ENCODE measurements around the gene TMPRSS13.

TMPRSS13 gene

DNA sequence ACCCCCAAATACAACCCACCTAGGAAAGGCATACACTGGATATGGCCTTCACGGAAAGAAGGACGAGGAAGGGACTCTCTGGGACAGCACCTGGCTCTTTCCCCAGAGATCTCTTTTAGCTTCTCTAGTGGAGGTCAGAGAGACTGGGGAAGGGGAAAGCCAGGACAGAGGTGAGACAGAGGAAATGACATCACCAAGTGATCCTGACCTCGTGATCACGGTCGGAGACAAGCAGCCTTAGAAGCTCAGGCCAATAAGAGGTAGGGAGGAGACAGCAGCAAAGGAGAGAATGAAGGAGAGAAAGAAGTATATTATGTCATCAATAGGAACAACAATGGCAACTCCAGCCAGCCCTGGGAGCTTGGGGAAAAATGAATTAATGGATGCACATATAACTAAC lies 15.4 kb upstream of the TMPRSS13 start:
- Mint-ChIP-seq H3K27me3 (no peaks in the 10 kb centered on the region), H3K36me3 (ENCODE audit: low read depth) (no peaks in the 10 kb centered on the region), H3K4me1 (peaks cover 69% of the 10 kb centered on the region), H3K4me3 (no peak overlapping the region), H3K9me3 (no peaks in the 10 kb centered on the region), H3K27ac (peak overlapping the region; percentile 80)
- ATAC-seq (no peak), DNase-seq (no peak)

- no peak overlapping the region for H3K4me3 Mint-ChIP-seq
- H3K4me1 Mint-ChIP-seq, result peaks cover 54% of the 10 kb centered on the region
- no peaks in the 10 kb centered on the region for H3K9me3 Mint-ChIP-seq
- ATAC-seq (no peak), DNase-seq (no peak)
- no peak overlapping the region for H3K27ac Mint-ChIP-seq
- H3K27me3 Mint-ChIP-seq, result no peaks in the 10 kb centered on the region
- no peaks in the 10 kb centered on the region for H3K36me3 Mint-ChIP-seq (ENCODE audit: low read depth)
Observed at GRCh38 chr11:117941976-117942654, 12.9 kb upstream of the TMPRSS13 start.

DNA sequence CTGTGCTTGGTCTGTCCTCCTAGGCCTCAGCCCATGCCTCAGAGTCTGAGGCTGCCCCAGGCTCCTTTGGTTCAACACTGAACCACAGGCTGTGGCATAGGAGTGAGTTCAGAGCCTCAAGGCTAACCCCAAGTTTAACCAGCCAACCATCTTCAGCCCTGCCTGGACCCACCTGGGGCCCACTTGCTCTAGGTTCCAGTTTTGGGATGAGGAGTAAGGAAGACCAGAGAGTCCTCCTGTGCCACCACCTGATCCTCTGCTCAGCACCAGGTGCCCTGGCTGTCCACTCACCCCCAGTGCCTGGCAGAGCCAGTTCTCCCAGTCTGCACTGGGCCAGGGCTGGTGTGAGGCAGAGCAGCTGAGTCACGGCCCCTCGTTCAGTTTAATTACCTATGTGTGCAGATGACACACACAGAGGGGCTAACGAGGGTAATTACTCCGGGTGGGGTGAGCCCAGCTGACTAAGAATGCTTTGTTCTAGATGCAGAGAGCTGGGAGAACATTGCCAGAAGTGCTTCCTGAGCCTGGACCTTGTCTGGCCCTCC lies 12.0 kb upstream of the TMPRSS13 start:
- ATAC-seq (no peak), DNase-seq (no peak)
- no peaks in the 10 kb centered on the region for H3K36me3 Mint-ChIP-seq (ENCODE audit: low read depth)
- H3K4me1 Mint-ChIP-seq, result peaks cover 54% of the 10 kb centered on the region
- H3K4me3 Mint-ChIP-seq, result no peak overlapping the region
- H3K27me3 Mint-ChIP-seq, result no peaks in the 10 kb centered on the region
- no peak overlapping the region for H3K27ac Mint-ChIP-seq
- H3K9me3 Mint-ChIP-seq, result no peaks in the 10 kb centered on the region

GRCh38 chr11:117940736-117941135 lies 11.5 kb upstream of the TMPRSS13 start:
- H3K9me3 Mint-ChIP-seq, result no peaks in the 10 kb centered on the region
- no peaks in the 10 kb centered on the region for H3K27me3 Mint-ChIP-seq
- ATAC-seq (no peak), DNase-seq (no peak)
- H3K4me1 Mint-ChIP-seq, result peaks cover 52% of the 10 kb centered on the region
- H3K27ac Mint-ChIP-seq, result no peak overlapping the region
- no peak overlapping the region for H3K4me3 Mint-ChIP-seq
- H3K36me3 Mint-ChIP-seq (ENCODE audit: low read depth), result no peaks in the 10 kb centered on the region

- Mint-ChIP-seq H3K9me3 (no peaks in the 10 kb centered on the region), H3K27ac (no peak overlapping the region), H3K27me3 (no peaks in the 10 kb centered on the region), H3K36me3 (ENCODE audit: low read depth) (no peaks in the 10 kb centered on the region), H3K4me1 (peaks cover 61% of the 10 kb centered on the region), H3K4me3 (no peak overlapping the region)
- no peak for ATAC-seq
- no peak for DNase-seq
Observed at GRCh38 chr11:117936973-117937372, 7.8 kb upstream of the TMPRSS13 start.

DNA sequence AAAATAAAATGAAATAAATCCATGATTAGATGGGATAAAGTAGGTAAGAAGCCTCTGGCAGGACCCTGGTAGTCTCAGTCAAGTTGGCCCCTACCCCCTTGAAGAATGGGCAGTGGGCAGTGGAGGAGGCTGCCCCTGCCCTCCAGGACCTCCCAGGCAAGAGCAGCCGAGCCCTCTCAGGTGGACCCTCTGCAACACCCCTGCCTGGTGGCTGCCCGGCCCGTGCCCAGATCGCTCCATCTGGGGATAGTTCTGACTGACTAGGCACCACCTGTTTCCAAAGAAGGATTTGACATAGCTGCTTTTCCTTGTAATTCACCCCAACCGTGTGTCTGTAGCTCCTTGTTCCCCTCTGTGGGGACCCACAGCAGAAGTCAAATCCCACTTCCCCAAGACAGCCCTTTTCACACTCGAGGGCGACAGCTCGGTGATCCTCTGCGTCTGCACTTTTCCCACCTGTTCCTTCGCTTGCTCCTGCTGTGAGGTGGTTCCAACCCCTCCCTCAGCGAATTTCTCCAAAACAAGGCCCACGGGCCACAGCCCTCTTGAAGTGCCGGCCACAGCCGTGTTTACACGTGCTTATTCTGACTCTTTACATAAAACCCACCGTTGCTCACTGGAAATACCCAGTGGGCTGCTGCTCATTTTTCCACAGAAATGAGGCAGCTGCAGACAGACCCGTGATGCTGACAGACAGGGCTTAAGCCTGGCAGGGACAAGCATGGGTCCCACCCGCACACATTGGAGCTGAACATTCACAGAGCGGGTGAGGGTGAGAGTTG lies 5.5 kb upstream of the TMPRSS13 start:
- peak overlapping the region; percentile 56 for H3K4me3 Mint-ChIP-seq
- peak; percentile 61 for ATAC-seq
- H3K4me1 Mint-ChIP-seq, result peaks cover 78% of the 10 kb centered on the region
- H3K27ac Mint-ChIP-seq, result peak overlapping the region; percentile 86
- no peaks in the 10 kb centered on the region for H3K36me3 Mint-ChIP-seq (ENCODE audit: low read depth)
- peak; percentile 42 for DNase-seq
- no peaks in the 10 kb centered on the region for H3K27me3 Mint-ChIP-seq
- no peaks in the 10 kb centered on the region for H3K9me3 Mint-ChIP-seq

- no peaks in the 10 kb centered on the region for H3K9me3 Mint-ChIP-seq
- H3K4me1 Mint-ChIP-seq, result peaks cover 86% of the 10 kb centered on the region
- peak overlapping the region; percentile 99 for H3K27ac Mint-ChIP-seq
- H3K4me3 Mint-ChIP-seq, result no peak overlapping the region
- ATAC-seq (peak; percentile 42), DNase-seq (peak; percentile 49)
- H3K27me3 Mint-ChIP-seq, result no peaks in the 10 kb centered on the region
- no peaks in the 10 kb centered on the region for H3K36me3 Mint-ChIP-seq (ENCODE audit: low read depth)
Observed at GRCh38 chr11:117933930-117934329, 4.7 kb upstream of the TMPRSS13 start.

GRCh38 chr11:117933475-117933874 lies 4.3 kb upstream of the TMPRSS13 start:
- peak overlapping the region; percentile 99 for H3K27ac Mint-ChIP-seq
- no peak for ATAC-seq

DNA sequence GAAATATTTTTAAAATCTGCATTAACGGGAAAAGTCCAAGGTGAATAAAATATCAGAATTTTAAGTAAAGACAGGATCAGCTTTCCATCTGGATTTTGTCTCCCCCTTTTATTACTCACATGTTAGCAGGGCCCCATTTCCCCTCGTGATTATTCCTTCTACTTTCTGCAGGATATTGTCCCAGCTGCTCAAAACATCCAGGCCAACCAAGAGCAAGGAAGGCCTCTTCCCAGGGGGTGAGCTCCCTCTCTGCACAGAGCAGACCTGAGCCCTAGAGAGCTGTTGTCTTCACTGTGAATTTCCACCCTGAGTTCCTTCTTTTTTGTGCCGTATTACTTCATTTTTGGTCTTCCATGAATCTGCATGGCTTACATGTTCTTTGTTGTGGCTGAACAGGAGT lies 3.7 kb upstream of the TMPRSS13 start:
- H3K4me3 Mint-ChIP-seq, result no peak overlapping the region
- H3K4me1 Mint-ChIP-seq, result peaks cover 96% of the 10 kb centered on the region

More at GRCh38 chr11:117933475-117933874, 4.3 kb upstream of the TMPRSS13 start:
- Mint-ChIP-seq H3K9me3 (no peaks in the 10 kb centered on the region), H3K27me3 (no peaks in the 10 kb centered on the region), H3K36me3 (ENCODE audit: low read depth) (no peaks in the 10 kb centered on the region), H3K4me1 (peaks cover 90% of the 10 kb centered on the region), H3K4me3 (no peak overlapping the region)
- DNase-seq, result no peak

GRCh38 chr11:117932426-117932825 lies 3.2 kb upstream of the TMPRSS13 start:
- Mint-ChIP-seq H3K4me1 (peaks cover 93% of the 10 kb centered on the region), H3K4me3 (peak overlapping the region; percentile 47), H3K27ac (peak overlapping the region; percentile 99), H3K36me3 (ENCODE audit: low read depth) (no peaks in the 10 kb centered on the region), H3K27me3 (no peaks in the 10 kb centered on the region), H3K9me3 (no peaks in the 10 kb centered on the region)
- ATAC-seq (peak; percentile 31), DNase-seq (peak; percentile 38)

More for the DNA sequence above, 3.7 kb upstream of the TMPRSS13 start:
- H3K27ac Mint-ChIP-seq, result peak overlapping the region; percentile 99
- H3K9me3 Mint-ChIP-seq, result no peaks in the 10 kb centered on the region
- no peaks in the 10 kb centered on the region for H3K27me3 Mint-ChIP-seq
- H3K36me3 Mint-ChIP-seq (ENCODE audit: low read depth), result no peaks in the 10 kb centered on the region
- no peak for DNase-seq
- no peak for ATAC-seq

DNA sequence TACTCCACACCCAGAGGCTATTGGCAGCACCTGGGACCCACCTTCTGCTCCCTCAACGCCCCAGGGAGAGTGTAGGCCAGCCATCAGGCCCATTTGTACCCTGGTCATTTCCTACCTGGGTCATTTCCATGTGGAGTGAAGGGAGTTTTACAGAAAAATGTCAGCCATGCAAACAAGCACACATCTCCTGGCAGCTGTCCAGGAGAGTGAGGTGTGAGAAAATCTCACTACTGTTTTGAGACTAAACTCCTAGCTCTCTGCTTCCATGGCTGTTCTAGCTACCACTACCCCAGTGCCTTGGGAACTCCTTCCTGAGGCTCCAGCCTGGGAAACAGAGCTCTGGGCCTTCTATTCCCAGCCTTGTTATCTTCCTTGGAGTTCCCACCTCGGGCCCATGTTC lies 2.8 kb upstream of the TMPRSS13 start:
- DNase-seq (peak; percentile 72), ATAC-seq (no peak)
- no peaks in the 10 kb centered on the region for H3K27me3 Mint-ChIP-seq
- peaks cover 88% of the 10 kb centered on the region for H3K4me1 Mint-ChIP-seq
- no peaks in the 10 kb centered on the region for H3K9me3 Mint-ChIP-seq
- peak overlapping the region; percentile 47 for H3K4me3 Mint-ChIP-seq
- H3K27ac Mint-ChIP-seq, result peak overlapping the region; percentile 99
- no peaks in the 10 kb centered on the region for H3K36me3 Mint-ChIP-seq (ENCODE audit: low read depth)

- no peak for ATAC-seq
- Mint-ChIP-seq H3K4me1 (peaks cover 83% of the 10 kb centered on the region), H3K36me3 (ENCODE audit: low read depth) (no peaks in the 10 kb centered on the region), H3K27me3 (no peaks in the 10 kb centered on the region), H3K27ac (peak overlapping the region; percentile 99), H3K9me3 (no peaks in the 10 kb centered on the region), H3K4me3 (no peak overlapping the region)
- no peak for DNase-seq
Observed at GRCh38 chr11:117931331-117931950, 2.2 kb upstream of the TMPRSS13 start.

GRCh38 chr11:117930668-117931330 lies 1.6 kb upstream of the TMPRSS13 start:
- ATAC-seq (peak; percentile 77), DNase-seq (peak; percentile 54)
- no peaks in the 10 kb centered on the region for H3K9me3 Mint-ChIP-seq
- peak overlapping the region; percentile 46 for H3K4me3 Mint-ChIP-seq
- peaks cover 78% of the 10 kb centered on the region for H3K4me1 Mint-ChIP-seq
- no peaks in the 10 kb centered on the region for H3K36me3 Mint-ChIP-seq (ENCODE audit: low read depth)
- no peaks in the 10 kb centered on the region for H3K27me3 Mint-ChIP-seq
- peak overlapping the region; percentile 99 for H3K27ac Mint-ChIP-seq

GRCh38 chr11:117929916-117930570 lies 841 bp upstream of the TMPRSS13 start:
- Mint-ChIP-seq H3K4me1 (peaks cover 71% of the 10 kb centered on the region), H3K27ac (peak overlapping the region; percentile 99), H3K4me3 (peak overlapping the region; percentile 46), H3K27me3 (no peaks in the 10 kb centered on the region), H3K9me3 (no peaks in the 10 kb centered on the region), H3K36me3 (ENCODE audit: low read depth) (no peaks in the 10 kb centered on the region)
- ATAC-seq, result no peak
- DNase-seq, result no peak
